Adrenal gland (tissue), 5 donors: Measurements from ENCODE around the gene DCAF17.

Source experiments
- POLR2A ChIP-seq, 2 donors: fragments of 450-650 bp; IDR thresholded peaks; one replicate each; pipeline ENCODE4 v1.6.1; 2017; ENCODE audit warnings: antibody characterized with exemption in 2 of 2, mild to moderate bottlenecking in 2 of 2, moderate library complexity in 1 of 2
- TF ChIP-seq, protein P1 (sequence below), 6 experiments: fragments of 450-650 bp in 4 of 6; fragments of 200-600 bp in 2 of 6; sonication (generic) in 1 of 6; IDR thresholded peaks; 1 replicate in 5 of 6; 2 replicates in 1 of 6; pipeline versions ENCODE4 v1.5.1 to v1.8.0; 2016 to 2021; ENCODE audit warnings: antibody characterized with exemption in 6 of 6, mild to moderate bottlenecking in 2 of 6, moderate library complexity in 1 of 6
- donor health status: DM: no; HTN: no; CAD: no.

- TF ChIP-seq, protein P1, sequence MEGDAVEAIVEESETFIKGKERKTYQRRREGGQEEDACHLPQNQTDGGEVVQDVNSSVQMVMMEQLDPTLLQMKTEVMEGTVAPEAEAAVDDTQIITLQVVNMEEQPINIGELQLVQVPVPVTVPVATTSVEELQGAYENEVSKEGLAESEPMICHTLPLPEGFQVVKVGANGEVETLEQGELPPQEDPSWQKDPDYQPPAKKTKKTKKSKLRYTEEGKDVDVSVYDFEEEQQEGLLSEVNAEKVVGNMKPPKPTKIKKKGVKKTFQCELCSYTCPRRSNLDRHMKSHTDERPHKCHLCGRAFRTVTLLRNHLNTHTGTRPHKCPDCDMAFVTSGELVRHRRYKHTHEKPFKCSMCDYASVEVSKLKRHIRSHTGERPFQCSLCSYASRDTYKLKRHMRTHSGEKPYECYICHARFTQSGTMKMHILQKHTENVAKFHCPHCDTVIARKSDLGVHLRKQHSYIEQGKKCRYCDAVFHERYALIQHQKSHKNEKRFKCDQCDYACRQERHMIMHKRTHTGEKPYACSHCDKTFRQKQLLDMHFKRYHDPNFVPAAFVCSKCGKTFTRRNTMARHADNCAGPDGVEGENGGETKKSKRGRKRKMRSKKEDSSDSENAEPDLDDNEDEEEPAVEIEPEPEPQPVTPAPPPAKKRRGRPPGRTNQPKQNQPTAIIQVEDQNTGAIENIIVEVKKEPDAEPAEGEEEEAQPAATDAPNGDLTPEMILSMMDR (IDR thresholded peaks at IDR 0.05) = no peak
- no peak for TF ChIP-seq POLR2A (IDR thresholded peaks at IDR 0.05)
Observed at GRCh38 chr2:171460537-171460936, 26.5 kb downstream of the DCAF17 start.
